Left renal cortex interstitium (tissue), 4 donors: Measurements from ENCODE around the gene KLHDC7B. TPM values are rescaled to one million over a fixed set of nuclear protein-coding genes. Genes with fewer than 3 reads are reported as not detected.

ENCODE experiments used
- DNase-seq, 4 donors: peaks; one replicate each; pipeline ENCODE4 v3.0.0-alpha.2; 2013; ENCODE audit warnings: low read depth in 4 of 4, low spot score in 2 of 4, missing footprints in 1 of 4
- polyA plus RNA-seq, 4 donors: library from polyadenylated mRNA; unstranded; fragments of 120-200 nt; gene quantifications; one replicate each; pipeline ENCODE4 v1.2.1, GENCODE V29; 2013; ENCODE audit not compliant: insufficient read length in 4 of 4

Gene KLHDC7B
- polyA plus RNA-seq, result under 1 TPM; 0.07 to 0.39 (median 0.15) TPM

GRCh38 chr22:50545522-50546325, at the start of gene KLHDC7B:
TSS of gene KLHDC7B (plus strand) at chr22:50545899. CDS start at chr22:50546244, 345 bp downstream.
- DNase-seq, result no peak

GRCh38 chr22:50497093-50497492, 48.6 kb upstream of the KLHDC7B start:
- DNase-seq, result no peak

DNA sequence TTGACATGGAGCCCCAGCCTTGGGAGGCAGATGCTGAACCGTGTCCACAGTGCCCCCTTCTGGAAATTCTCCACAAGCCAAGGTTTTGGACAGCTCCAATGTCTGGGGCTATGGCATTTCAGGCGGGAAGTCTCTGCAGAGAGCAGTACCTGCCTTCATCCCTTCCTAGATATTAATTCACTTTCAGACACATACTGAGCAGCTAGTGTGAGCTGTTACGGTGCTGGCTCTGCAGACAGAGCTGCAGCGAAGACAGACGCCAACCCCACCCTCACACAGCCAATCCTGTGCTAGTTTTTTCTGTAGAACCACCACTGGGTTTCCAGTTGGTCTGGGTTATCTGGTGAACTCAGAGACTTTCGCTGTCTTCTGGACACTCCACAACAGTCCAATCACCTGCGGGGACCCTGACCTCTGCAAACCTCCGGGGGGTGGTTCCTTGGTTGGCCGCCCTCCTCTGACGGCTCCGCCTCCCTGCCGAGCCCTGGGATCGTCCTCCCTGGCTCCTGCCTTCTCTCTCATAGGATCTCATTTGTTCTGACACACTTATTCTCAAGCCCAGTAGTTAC, 47.3 kb upstream of the KLHDC7B start:
- peak in 1 of 4 donors; percentile 69 for DNase-seq

DNA sequence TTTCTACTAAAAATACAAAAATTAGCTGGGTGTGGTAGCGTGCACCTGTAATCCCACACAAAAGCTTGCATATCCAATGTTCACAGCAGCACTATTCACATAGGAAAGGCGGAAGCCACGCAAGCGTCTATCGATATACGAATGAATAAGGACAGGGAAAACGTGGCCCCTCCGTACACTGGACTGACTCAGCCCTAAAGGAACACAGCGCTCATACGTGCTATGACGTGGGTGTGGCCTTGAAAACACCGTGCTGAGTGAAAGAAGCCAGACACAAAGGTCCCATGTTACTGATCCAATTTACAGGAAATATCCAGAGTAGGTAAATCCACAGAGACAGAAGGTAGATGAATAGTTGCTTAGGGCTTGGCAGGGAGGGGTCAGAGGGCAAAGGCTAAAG, 45.2 kb upstream of the KLHDC7B start:
- DNase-seq, result no peak

DNA sequence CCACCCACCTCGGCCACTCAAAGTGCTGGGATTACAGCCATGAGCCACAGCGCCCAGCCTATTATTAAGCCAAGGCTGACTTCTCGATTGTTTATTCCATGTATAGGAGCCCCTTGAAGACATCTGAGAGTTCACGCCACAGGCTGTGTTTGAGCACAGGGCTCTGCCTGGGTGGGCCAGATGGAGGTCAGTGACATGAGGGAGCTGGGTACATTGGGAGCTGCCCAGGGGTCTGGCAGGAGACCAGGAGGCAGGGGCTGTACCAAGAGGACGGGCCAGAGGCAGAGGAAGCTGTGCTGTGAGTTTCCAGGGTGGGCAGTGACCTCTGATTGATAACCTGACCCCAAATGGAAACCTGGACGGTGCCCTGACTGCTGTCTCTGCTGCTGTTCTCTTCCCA, 43.6 kb upstream of the KLHDC7B start:
- DNase-seq, result no peak

DNA sequence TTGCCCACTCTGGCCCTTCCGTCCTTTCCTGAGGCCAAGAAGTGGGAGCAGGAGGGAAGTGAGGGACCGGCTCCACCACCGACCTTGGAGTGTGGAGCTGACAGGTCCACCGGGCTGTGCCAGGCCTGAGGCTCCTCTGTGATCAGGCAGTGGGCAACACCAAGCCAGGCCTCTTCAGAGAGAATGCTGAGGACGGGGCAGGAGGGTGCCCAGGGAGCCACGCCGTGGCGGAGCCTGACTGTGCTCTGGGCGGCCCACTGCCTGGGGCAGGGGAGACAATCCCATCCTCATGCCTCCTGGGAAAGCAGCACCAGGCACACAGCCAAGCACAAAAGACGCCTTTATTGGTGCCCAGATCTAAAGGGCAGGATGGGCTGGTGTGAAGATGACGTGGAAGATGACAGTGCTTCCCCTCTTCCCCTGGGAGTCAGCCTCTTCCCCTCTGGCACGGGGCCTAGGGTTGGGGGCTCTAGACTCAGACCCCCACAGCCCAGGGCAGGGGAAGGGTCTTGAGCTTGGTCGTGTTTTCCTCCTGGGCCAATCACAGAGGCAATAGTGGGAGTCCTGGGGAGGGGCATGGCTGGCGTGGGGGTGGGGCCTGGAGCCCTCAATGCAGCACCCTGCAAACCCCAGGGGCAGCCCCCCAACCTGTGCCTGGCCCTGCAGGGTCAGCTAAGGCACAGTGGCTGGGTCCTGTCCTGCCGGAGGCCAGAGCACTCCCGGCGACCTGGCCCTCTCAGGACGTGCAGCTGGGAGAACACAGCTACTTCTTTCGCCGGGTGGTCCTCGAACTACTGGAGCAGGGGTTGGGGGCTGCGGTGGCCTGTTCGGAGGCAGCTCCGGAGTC, 42.8 kb upstream of the KLHDC7B start:
- DNase-seq, result no peak

DNA sequence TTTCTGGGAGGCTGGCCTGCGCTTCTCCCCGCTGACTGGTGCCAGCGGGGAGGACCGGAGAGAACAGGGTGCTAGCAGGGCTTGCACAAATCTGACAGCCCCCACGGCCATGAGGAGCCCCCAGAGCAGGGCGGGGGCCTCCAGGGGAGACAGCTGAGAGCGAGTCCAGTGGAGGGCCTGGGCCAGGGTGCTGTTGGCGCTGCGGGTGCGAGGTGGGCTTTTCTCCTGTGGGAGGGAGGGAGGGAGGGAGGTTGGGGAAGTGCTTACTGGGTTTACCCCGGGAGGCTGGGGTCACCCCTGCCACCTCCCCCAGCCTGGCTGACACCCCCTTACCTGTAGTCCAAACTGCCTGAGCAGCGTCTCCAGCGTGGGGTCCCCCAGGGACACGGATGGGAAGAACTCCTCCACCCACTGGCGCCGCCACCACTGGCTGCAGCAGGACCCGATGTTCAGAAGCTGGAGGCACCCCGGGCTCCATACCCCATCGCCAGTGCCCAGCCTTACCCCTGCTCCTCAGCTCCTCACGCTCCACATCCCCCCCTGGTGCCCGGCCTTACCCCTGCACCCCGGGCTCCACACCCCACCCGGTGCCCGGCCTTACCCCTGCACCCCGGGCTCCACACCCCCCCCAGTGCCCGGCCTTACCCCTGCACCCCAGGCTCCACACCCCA, 42.1 kb upstream of the KLHDC7B start:
- DNase-seq, result no peak

DNA sequence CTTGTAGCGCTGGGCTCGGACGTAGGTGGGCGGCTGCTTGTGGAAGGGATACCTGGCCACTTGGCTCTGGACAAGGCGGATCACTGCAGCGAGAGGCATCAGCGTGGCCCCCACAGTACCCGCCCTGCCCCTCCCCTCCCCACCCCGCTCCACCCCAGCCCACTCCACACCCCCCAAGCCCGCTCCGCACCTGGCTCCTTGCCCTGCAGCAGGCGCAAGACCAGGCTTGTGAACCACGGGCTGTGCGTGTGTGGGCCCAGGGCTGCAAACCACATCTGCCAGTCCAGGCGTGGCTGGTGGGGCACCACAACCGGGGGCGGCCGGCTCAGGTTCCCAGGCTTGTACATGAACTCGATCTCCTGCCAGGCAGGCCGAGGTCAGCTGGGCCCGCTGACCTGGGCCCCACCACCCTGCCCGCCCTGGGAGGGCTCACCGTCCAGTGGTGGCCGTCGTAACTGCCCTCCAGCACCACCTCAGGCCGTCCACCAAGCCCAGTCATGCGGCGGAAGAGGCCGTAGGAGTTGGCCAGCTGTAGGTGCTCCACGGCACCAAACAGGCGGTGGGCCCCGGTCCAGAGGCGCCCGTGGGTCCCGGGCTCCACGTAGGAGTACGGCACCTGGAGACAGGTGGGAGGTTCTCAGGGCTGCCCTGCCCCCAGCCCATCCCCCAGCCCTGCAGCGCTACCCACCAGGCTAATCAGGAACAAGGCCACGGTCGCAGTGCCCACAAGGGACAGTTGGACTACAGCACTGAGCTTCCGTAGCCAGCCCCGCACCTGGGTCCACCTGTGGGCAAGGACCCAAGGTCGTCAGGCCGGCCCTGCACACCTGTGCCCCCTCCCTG, 41.1 kb upstream of the KLHDC7B start:
- DNase-seq, result no peak

DNA sequence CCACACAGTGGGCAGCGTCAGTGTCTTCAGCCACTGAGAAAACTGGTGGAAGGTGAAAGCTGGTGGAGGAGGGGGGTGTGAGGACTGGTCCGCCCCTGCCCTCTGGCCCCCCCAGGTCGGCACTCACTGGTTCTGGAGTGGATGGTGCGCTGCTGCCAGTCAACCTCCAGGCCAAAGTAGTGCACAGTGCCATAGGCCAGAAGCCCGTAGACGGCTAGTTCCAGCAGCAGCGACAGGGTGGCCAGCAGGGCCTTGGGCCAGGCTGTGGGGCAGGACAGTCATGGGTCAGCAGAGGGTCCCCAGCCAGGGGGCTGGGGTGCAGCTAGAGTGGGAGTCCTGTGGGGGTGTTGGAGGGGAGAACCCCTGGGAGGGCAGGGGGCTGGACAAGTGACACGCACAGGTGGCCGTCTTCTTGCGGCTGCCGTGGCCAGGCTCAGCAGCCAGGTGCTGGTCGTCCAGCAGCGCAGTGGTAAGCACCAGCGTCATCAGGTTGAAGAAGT, 40.4 kb upstream of the KLHDC7B start:
- no peak for DNase-seq

GRCh38 chr22:50505776-50506610, 39.7 kb upstream of the KLHDC7B start:
- no peak for DNase-seq

- no peak for DNase-seq
Observed at GRCh38 chr22:50506611-50507420, 38.9 kb upstream of the KLHDC7B start.

DNA sequence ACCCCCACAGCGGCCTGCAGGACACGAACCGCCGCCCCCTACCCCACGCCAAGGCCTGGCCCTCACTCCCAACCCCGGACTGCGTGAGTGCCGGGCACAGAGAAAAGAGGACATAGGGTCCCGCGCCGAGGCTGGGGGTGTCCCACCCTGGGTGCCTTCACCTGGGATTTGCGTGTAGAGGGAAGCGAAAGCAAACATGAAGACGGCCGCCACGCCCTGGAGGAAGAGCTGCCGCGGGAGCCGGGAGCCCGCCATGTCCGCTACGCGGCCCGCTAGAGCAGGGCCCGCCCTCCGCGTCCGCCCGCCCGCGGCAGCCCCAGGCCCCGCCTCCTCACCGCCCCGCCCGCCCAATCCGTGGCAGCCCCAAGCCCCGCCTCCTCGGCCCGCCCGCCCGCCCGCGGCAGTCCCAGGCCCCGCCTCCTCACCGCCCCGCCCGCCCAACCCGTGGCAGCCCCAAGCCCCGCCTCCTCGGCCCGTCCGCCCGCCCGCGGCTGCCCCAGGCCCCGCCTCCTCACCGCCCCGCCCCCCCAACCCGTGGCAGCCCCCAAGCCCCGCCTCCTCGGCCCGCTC, 38.2 kb upstream of the KLHDC7B start, which contains the start of gene LMF2:
Gene LMF2 (minus strand): TSS at position 282 of the 570 bp plus-strand sequence. CDS start 27 bp downstream, at position 255.
- DNase-seq, result peak in 1 of 4 donors; percentile 50

GRCh38 chr22:50507991-50508884, 37.5 kb upstream of the KLHDC7B start, which contains the start of gene NCAPH2:
TSS of gene NCAPH2 (plus strand) at chr22:50508224. CDS start at chr22:50508338, 114 bp downstream.
- peak; percentile 82 to 98 (median 96) for DNase-seq

GRCh38 chr22:50508897-50509296, 36.8 kb upstream of the KLHDC7B start:
- no peak for DNase-seq

GRCh38 chr22:50513175-50513574, 32.5 kb upstream of the KLHDC7B start:
- DNase-seq, result no peak

DNA sequence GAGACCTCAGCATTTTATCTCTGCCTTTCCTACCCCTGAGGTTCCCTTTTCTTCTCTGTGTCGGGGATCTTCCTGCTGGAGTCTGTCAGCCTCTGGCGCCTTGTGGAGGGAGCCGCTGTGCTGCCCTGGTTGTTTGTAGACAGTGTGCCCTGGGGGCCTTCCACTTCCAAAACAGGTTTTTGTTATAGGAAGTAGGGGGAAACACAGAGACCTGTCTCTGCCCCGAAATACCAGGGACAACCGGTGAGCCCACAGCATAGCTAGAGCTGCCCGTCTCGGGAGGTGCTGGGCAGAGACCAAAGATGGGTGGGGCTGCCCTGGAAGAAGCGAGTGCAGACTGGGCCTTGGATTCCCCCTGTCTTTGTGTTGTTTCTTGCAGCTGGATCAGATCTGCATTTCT, 29.6 kb upstream of the KLHDC7B start:
- DNase-seq, result no peak
